HepG2 (cell line): Measurements from ENCODE around the gene MGAT4D. TPM values are rescaled to one million over a fixed set of nuclear protein-coding genes. Genes with fewer than 3 reads are reported as not detected.

Source experiments
- BORCS8-MEF2B ChIP-seq: sonication (generic); formaldehyde crosslinking; IDR thresholded peaks from 2 replicates; pipeline ENCODE4 v1.8.0; 2022; ENCODE audit warnings: mild to moderate bottlenecking, missing genetic modification reagents
- HIVEP1 ChIP-seq: sonication (generic); formaldehyde crosslinking; IDR thresholded peaks from 2 replicates; pipeline ENCODE4 v1.4.0; 2020; ENCODE audit warnings: mild to moderate bottlenecking, missing genetic modification reagents
- LCORL ChIP-seq, 2 experiments: fragments of 450-650 bp in 1 of 2; sonication (generic) in 1 of 2; formaldehyde crosslinking in 1 of 2; IDR thresholded peaks; 2 replicates each; pipeline versions ENCODE4 v1.5.0 to v1.6.1; 2017 to 2020; ENCODE audit warnings: antibody characterized with exemption in 1 of 2, missing genetic modification reagents in 1 of 2
- MBNL3 ChIP-seq: fragments of 250-450 bp; sonication (Bioruptor Pico); conservative IDR thresholded peaks from 2 replicates; pipeline ENCODE4 v1.8.0; 2022; ENCODE audit warnings: mild to moderate bottlenecking, inconsistent platforms
- NFYB ChIP-seq: sonication (generic); formaldehyde crosslinking; IDR thresholded peaks from 2 replicates; pipeline ENCODE4 v1.4.0; 2020; ENCODE audit warnings: missing genetic modification reagents
- PRPF4 ChIP-seq: fragments of 200-400 bp; formaldehyde crosslinking; IDR thresholded peaks from 2 replicates; pipeline ENCODE4 v1.6.1; 2016; ENCODE audit warnings: low read length, low read depth; ENCODE audit not compliant: poor library complexity, severe bottlenecking
- REPIN1 ChIP-seq: sonication (generic); formaldehyde crosslinking; IDR thresholded peaks from 2 replicates; pipeline ENCODE4 v1.8.0; 2022; ENCODE audit warnings: missing genetic modification reagents, low read depth, mild to moderate bottlenecking, borderline replicate concordance
- RFXANK ChIP-seq: IDR thresholded peaks from 2 replicates; pipeline ENCODE4 v1.6.1; 2016
- ZKSCAN5 ChIP-seq: sonication (generic); formaldehyde crosslinking; IDR thresholded peaks from 2 replicates; pipeline ENCODE4 v1.5.1; 2020; ENCODE audit warnings: mild to moderate bottlenecking, missing genetic modification reagents
- ZMAT3 ChIP-seq: sonication (generic); formaldehyde crosslinking; conservative IDR thresholded peaks from 2 replicates; pipeline ENCODE4 v1.7.0; 2021; ENCODE audit warnings: missing genetic modification reagents
- ZNF431 ChIP-seq: sonication (generic); formaldehyde crosslinking; IDR thresholded peaks from 2 replicates; pipeline ENCODE4 v1.9.0; 2022; ENCODE audit warnings: missing genetic modification reagents, low read depth, mild to moderate bottlenecking, borderline replicate concordance
- ZNF569 ChIP-seq: sonication (generic); formaldehyde crosslinking; IDR thresholded peaks from 2 replicates; pipeline ENCODE4 v1.5.0; 2020; ENCODE audit warnings: mild to moderate bottlenecking, missing genetic modification reagents, moderate library complexity, borderline replicate concordance
- ZNF597 ChIP-seq: sonication (generic); formaldehyde crosslinking; IDR thresholded peaks from 2 replicates; pipeline ENCODE4 v1.5.0; 2020; ENCODE audit warnings: missing genetic modification reagents
- polyA plus RNA-seq, 8 experiments: library from polyadenylated mRNA; depleted of rRNA in 3 of 8; stranded (reverse) in 7 of 8; unstranded in 1 of 8; fragments of >200 nt; fragmentation: Illumina TruSeq in 4 of 8; extraction: Trizol in 4 of 8; gene quantifications; 2 replicates each; pipeline versions ENCODE4 v1.2.1 to v1.2.3, GENCODE V29; 2011 to 2016; ENCODE audit warnings: low read depth in 4 of 8, missing spikeins in 1 of 8, mixed read lengths in 1 of 8; ENCODE audit not compliant: insufficient read depth in 1 of 8
- total RNA-seq, 5 experiments: library from RNA; depleted of rRNA; stranded (reverse); fragments of >200 nt; fragmentation: Illumina TruSeq; extraction: Trizol; gene quantifications; 2 replicates each; pipeline ENCODE4 v1.2.3, GENCODE V29; 2016; ENCODE audit warnings: low read depth in 1 of 5
- TF ChIP-seq, protein P1 (sequence below): sonication (generic); formaldehyde crosslinking; IDR thresholded peaks from 2 replicates; pipeline ENCODE4 v1.4.0; 2020; ENCODE audit warnings: missing genetic modification reagents, mild to moderate bottlenecking, borderline replicate concordance
- TF ChIP-seq, protein P2 (sequence below): sonication (generic); formaldehyde crosslinking; IDR thresholded peaks from 2 replicates; pipeline ENCODE4 v1.5.1; 2020; ENCODE audit warnings: missing genetic modification reagents, mild to moderate bottlenecking, borderline replicate concordance
- TF ChIP-seq, protein P3 (sequence below): sonication (generic); formaldehyde crosslinking; IDR thresholded peaks from 2 replicates; pipeline ENCODE4 v1.9.0; 2021; ENCODE audit warnings: missing genetic modification reagents, borderline replicate concordance

Gene MGAT4D
- total and polyA plus RNA-seq, 2 of the 13 experiments (the other 11 are each of a cell fraction or from before 2014, with no cell fraction given), result not detected

DNA sequence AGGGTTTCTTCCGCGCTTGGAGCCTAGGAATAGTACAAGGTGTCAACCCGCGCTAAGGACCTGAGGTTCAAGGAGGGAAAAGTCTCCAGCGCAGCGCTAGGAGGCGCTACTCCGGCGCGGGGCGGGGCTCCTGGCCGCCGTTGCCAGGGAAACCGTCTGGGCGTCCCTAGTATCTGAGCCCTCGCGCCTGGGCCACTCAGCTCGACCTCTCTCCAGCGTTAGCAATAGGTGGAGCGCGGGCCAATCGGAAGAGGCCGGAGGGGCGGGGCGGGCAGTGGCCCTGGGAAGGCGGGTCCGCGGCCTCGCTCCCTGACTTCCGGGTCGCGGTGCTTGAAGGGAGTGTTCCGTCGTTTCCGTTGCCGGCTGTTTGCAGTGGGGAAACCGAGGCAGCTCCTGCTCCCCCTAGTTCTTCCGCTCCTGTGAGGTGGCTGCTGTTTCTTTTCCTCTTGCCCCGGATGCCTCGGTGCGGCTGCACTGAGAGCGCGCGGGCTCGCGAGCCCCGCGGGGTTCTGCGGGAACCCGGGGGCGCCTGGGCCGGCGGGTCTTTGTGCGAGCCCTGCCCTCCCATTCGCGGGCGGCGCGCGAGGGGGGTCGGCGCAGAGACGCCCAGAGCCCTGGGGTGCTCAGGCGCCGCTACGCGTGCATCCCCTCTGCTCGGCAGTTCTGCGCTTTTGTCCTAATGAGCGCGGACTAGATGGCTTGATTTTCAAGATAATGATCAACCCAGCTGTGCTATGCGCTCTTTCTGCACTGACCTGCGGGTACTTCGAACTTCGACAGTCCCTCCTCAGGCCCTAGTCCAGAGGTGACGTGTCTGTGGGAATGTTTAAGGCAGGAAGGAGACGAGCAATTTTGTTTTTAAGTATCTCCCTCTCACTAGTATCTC, 26.0 kb upstream of the MGAT4D start, which contains the start of gene ELMOD2 (continued):
- TF ChIP-seq ZNF597 (CRISPR knock-in tag) (no peak), ZKSCAN5 (CRISPR knock-in tag) (no peak), REPIN1 (CRISPR knock-in tag) (peak; percentile 64), HIVEP1 (no peak), MBNL3 (CRISPR knock-in tag) (no peak), BORCS8-MEF2B (peak; percentile 80; the same call in 1 of the 2 replicates), LCORL (IDR thresholded peaks at IDR 0.05) (no peak), LCORL (CRISPR knock-in tag; IDR thresholded peaks at IDR 0.05) (no peak; the same call in 1 of the 2 replicates), RFXANK (CRISPR knock-in tag) (peak; percentile 77; the same call in 1 of the 2 replicates), ZNF431 (no peak), ZNF569 (CRISPR knock-in tag) (no peak), PRPF4 (no peak), NFYB (CRISPR knock-in tag) (peak; percentile 85), ZMAT3 (no peak)
- TF ChIP-seq, protein P1, sequence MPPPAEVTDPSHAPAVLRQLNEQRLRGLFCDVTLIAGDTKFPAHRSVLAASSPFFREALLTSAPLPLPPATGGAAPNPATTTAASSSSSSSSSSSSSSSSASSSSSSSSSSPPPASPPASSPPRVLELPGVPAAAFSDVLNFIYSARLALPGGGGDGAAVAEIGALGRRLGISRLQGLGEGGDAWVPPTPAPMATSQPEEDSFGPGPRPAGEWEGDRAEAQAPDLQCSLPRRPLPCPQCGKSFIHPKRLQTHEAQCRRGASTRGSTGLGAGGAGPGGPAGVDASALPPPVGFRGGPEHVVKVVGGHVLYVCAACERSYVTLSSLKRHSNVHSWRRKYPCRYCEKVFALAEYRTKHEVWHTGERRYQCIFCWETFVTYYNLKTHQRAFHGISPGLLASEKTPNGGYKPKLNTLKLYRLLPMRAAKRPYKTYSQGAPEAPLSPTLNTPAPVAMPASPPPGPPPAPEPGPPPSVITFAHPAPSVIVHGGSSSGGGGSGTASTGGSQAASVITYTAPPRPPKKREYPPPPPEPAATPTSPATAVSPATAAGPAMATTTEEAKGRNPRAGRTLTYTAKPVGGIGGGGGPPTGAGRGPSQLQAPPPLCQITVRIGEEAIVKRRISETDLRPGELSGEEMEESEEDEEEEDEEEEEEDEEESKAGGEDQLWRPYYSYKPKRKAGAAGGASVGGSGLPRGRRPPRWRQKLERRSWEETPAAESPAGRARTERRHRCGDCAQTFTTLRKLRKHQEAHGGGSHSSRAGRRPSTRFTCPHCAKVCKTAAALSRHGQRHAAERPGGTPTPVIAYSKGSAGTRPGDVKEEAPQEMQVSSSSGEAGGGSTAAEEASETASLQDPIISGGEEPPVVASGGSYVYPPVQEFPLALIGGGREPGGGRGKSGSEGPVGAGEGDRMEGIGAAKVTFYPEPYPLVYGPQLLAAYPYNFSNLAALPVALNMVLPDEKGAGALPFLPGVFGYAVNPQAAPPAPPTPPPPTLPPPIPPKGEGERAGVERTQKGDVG (CRISPR knock-in tag), result peak; percentile 25; the same call in 1 of the 2 replicates
- TF ChIP-seq, protein P2, sequence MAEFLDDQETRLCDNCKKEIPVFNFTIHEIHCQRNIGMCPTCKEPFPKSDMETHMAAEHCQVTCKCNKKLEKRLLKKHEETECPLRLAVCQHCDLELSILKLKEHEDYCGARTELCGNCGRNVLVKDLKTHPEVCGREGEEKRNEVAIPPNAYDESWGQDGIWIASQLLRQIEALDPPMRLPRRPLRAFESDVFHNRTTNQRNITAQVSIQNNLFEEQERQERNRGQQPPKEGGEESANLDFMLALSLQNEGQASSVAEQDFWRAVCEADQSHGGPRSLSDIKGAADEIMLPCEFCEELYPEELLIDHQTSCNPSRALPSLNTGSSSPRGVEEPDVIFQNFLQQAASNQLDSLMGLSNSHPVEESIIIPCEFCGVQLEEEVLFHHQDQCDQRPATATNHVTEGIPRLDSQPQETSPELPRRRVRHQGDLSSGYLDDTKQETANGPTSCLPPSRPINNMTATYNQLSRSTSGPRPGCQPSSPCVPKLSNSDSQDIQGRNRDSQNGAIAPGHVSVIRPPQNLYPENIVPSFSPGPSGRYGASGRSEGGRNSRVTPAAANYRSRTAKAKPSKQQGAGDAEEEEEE (CRISPR knock-in tag), result 0 out of 2 replicates have a peak, but pooled peaks have one; percentile 34
- TF ChIP-seq, protein P3, sequence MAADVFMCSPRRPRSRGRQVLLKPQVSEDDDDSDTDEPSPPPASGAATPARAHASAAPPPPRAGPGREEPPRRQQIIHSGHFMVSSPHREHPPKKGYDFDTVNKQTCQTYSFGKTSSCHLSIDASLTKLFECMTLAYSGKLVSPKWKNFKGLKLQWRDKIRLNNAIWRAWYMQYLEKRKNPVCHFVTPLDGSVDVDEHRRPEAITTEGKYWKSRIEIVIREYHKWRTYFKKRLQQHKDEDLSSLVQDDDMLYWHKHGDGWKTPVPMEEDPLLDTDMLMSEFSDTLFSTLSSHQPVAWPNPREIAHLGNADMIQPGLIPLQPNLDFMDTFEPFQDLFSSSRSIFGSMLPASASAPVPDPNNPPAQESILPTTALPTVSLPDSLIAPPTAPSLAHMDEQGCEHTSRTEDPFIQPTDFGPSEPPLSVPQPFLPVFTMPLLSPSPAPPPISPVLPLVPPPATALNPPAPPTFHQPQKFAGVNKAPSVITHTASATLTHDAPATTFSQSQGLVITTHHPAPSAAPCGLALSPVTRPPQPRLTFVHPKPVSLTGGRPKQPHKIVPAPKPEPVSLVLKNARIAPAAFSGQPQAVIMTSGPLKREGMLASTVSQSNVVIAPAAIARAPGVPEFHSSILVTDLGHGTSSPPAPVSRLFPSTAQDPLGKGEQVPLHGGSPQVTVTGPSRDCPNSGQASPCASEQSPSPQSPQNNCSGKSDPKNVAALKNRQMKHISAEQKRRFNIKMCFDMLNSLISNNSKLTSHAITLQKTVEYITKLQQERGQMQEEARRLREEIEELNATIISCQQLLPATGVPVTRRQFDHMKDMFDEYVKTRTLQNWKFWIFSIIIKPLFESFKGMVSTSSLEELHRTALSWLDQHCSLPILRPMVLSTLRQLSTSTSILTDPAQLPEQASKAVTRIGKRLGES (CRISPR knock-in tag), result no peak
